HFF-Myc (cell line): ENCODE data around the gene TRIM45.

Experiments used
- DNase-seq: peaks from one replicate; pipeline ENCODE4 v3.0.0-alpha.2; 2011; ENCODE audit warnings: low read depth; ENCODE audit errors: extremely low read depth
- H3K4me3 ChIP-seq: replicated peaks from 2 replicates; pipeline ENCODE4 v1.5.1; 2011; ENCODE audit warnings: low read depth, mild to moderate bottlenecking, control low read depth, low read length
- TF ChIP-seq, protein P1 (sequence below): IDR thresholded peaks from 2 replicates; pipeline ENCODE4 v1.5.1; 2012; ENCODE audit warnings: mild to moderate bottlenecking, low read depth, low read length, control low read depth; ENCODE audit errors: missing control alignments

Gene TRIM45

DNA sequence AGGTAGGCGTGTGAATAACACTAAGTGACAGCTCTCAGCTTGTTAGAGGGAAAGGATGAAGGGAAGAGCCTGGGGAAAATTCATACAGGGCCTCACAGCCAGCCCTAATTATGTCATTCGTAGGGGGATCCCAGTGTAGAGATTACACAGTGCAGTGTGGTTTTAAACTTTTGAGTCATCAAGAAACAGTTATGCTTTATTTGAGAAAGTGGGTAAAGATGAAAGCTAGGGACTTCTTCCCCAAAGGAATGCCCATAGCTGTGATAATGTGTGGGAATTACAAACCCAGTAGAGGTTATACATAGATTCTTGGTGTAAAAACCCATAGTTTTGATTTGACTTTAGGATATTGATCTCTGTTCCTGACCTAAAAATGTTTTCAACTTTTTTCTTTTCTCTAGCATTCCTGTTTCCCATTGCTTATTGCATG is 59.5 kb downstream of the TRIM45 start:
- no peak for DNase-seq
- TF ChIP-seq, protein P1, sequence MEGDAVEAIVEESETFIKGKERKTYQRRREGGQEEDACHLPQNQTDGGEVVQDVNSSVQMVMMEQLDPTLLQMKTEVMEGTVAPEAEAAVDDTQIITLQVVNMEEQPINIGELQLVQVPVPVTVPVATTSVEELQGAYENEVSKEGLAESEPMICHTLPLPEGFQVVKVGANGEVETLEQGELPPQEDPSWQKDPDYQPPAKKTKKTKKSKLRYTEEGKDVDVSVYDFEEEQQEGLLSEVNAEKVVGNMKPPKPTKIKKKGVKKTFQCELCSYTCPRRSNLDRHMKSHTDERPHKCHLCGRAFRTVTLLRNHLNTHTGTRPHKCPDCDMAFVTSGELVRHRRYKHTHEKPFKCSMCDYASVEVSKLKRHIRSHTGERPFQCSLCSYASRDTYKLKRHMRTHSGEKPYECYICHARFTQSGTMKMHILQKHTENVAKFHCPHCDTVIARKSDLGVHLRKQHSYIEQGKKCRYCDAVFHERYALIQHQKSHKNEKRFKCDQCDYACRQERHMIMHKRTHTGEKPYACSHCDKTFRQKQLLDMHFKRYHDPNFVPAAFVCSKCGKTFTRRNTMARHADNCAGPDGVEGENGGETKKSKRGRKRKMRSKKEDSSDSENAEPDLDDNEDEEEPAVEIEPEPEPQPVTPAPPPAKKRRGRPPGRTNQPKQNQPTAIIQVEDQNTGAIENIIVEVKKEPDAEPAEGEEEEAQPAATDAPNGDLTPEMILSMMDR = no peak
- no peak overlapping the region for H3K4me3 ChIP-seq
